Vagina (tissue), 2 donors: ENCODE data around the gene GNAT2. TPM values are rescaled to one million over a fixed set of nuclear protein-coding genes. Genes with fewer than 3 reads are reported as not detected.

Experiments used
- DNase-seq, 2 donors: peaks; one replicate each; pipeline ENCODE4 v3.0.0-alpha.2; 2017; ENCODE audit errors: extremely low spot score in 2 of 2
- H3K27ac ChIP-seq: fragments of 200-600 bp; sonication (generic); one replicate; pipeline ENCODE4 v1.5.1; 2019
- H3K27me3 ChIP-seq: fragments of 200-600 bp; sonication (generic); one replicate; pipeline ENCODE4 v1.5.1; 2019
- H3K36me3 ChIP-seq, 2 donors: fragments of 200-600 bp; sonication (generic); one replicate each; pipeline ENCODE4 v1.5.1; 2017 to 2019
- H3K4me1 ChIP-seq: fragments of 200-600 bp; sonication (generic); one replicate; pipeline ENCODE4 v1.5.1; 2019
- H3K4me3 ChIP-seq, 2 donors: fragments of 200-600 bp; sonication (generic); 1 replicate in 1 of 2; 2 replicates in 1 of 2; pipeline ENCODE4 v1.5.1; 2016 to 2019
- H3K9me3 ChIP-seq: fragments of 200-600 bp; sonication (generic); one replicate; pipeline ENCODE4 v1.5.1; 2019
- POLR2A ChIP-seq, 2 donors: fragments of 450-650 bp; IDR thresholded peaks; one replicate each; pipeline ENCODE4 v1.6.1; 2017; ENCODE audit warnings: antibody characterized with exemption in 2 of 2, mild to moderate bottlenecking in 2 of 2, moderate library complexity in 2 of 2
- POLR2AphosphoS5 ChIP-seq, 2 donors: sonication (generic); formaldehyde crosslinking; IDR thresholded peaks; one replicate each; pipeline ENCODE4 v1.9.0; 2017; ENCODE audit warnings: antibody characterized with exemption in 2 of 2, mild to moderate bottlenecking in 2 of 2, low read depth in 1 of 2; ENCODE audit not compliant: insufficient read depth in 1 of 2
- intact Hi-C: fragments of 100-400 bp; cut with DNase I; formaldehyde crosslinking; loops from one replicate; pipeline ENCODE4 v1.15.1; 2023
- total RNA-seq: library from RNA; depleted of rRNA; stranded (reverse); fragments of >200 nt; gene quantifications from one replicate; pipeline ENCODE4 v1.2.3, GENCODE V29; 2016
- TF ChIP-seq, protein P1 (sequence below), 3 experiments: fragments of 450-650 bp in 2 of 3; fragments of 200-600 bp in 1 of 3; sonication (generic) in 1 of 3; IDR thresholded peaks; one replicate each; pipeline ENCODE4 v1.5.1; 2017 to 2019; ENCODE audit warnings: antibody characterized with exemption in 3 of 3, mild to moderate bottlenecking in 2 of 3, moderate library complexity in 2 of 3

GNAT2 gene
- total RNA-seq, 1 donor from 2014 or later = not detected

DNA sequence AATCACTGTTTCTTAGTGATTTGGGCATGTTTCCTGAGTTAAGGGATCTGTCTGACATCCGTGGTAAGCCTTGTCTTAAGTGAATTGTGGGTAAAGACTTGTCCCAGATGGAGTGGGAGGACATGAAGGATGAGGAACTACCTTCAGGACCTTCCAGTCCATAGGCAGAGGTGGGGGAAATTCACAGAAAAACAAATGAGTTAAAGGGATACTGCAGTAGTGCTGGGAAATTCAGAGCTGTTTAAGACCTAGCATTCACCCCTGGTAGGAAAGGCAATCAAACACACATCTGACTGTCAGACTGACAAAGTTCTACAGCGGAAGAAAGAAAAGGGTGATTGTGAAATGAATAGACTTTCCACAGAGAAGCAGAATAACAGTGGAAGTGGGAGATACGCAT lies 3.0 kb downstream of the GNAT2 start:
- H3K27me3 ChIP-seq = no peaks in the 10 kb centered on the region
- no peak for DNase-seq
- peaks cover 14% of the 10 kb centered on the region for H3K4me1 ChIP-seq
- no peak overlapping the region for H3K27ac ChIP-seq
- no peak overlapping the region for H3K4me3 ChIP-seq
- no peaks in the 10 kb centered on the region for H3K9me3 ChIP-seq
- intact Hi-C loops = no loop called here
- TF ChIP-seq POLR2AphosphoS5 (IDR thresholded peaks at IDR 0.05; ENCODE audit: insufficient read depth in 1 of 2, low read depth in 1 of 2) (no peak), POLR2A (IDR thresholded peaks at IDR 0.05) (no peak)
- TF ChIP-seq, protein P1, sequence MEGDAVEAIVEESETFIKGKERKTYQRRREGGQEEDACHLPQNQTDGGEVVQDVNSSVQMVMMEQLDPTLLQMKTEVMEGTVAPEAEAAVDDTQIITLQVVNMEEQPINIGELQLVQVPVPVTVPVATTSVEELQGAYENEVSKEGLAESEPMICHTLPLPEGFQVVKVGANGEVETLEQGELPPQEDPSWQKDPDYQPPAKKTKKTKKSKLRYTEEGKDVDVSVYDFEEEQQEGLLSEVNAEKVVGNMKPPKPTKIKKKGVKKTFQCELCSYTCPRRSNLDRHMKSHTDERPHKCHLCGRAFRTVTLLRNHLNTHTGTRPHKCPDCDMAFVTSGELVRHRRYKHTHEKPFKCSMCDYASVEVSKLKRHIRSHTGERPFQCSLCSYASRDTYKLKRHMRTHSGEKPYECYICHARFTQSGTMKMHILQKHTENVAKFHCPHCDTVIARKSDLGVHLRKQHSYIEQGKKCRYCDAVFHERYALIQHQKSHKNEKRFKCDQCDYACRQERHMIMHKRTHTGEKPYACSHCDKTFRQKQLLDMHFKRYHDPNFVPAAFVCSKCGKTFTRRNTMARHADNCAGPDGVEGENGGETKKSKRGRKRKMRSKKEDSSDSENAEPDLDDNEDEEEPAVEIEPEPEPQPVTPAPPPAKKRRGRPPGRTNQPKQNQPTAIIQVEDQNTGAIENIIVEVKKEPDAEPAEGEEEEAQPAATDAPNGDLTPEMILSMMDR (IDR thresholded peaks at IDR 0.05) = no peak
- no peaks in the 10 kb centered on the region for H3K36me3 ChIP-seq

DNA sequence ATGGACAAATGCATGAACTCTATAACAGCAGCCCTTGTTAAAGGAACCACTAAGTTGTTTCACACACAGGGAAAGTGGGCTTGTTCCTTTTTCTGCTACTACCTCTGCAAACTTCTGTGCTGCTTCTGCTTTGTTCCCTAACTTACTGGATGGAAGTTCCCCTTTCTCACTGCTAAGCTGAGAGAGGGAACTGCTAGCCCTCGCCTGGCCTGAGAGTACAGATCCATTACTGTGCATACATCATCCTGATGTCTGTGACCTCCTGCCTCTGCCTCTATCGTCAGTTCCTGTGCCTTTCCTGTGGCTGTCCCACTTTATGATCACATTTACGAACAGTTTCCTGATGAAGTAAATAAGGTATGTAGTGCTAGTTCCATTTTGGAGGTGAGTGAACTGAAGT lies 3.5 kb downstream of the GNAT2 start:
- Histone ChIP-seq H3K4me1 (peaks cover 10% of the 10 kb centered on the region), H3K27me3 (no peaks in the 10 kb centered on the region), H3K4me3 (no peak overlapping the region), H3K27ac (no peak overlapping the region), H3K9me3 (no peaks in the 10 kb centered on the region), H3K36me3 (no peaks in the 10 kb centered on the region)
- TF ChIP-seq POLR2AphosphoS5 (IDR thresholded peaks at IDR 0.05; ENCODE audit: insufficient read depth in 1 of 2, low read depth in 1 of 2) = no peak
- no peak for TF ChIP-seq POLR2A (IDR thresholded peaks at IDR 0.05)
- TF ChIP-seq, protein P1 (IDR thresholded peaks at IDR 0.05) = no peak
- no peak for DNase-seq
- intact Hi-C loops = no loop called here

DNA sequence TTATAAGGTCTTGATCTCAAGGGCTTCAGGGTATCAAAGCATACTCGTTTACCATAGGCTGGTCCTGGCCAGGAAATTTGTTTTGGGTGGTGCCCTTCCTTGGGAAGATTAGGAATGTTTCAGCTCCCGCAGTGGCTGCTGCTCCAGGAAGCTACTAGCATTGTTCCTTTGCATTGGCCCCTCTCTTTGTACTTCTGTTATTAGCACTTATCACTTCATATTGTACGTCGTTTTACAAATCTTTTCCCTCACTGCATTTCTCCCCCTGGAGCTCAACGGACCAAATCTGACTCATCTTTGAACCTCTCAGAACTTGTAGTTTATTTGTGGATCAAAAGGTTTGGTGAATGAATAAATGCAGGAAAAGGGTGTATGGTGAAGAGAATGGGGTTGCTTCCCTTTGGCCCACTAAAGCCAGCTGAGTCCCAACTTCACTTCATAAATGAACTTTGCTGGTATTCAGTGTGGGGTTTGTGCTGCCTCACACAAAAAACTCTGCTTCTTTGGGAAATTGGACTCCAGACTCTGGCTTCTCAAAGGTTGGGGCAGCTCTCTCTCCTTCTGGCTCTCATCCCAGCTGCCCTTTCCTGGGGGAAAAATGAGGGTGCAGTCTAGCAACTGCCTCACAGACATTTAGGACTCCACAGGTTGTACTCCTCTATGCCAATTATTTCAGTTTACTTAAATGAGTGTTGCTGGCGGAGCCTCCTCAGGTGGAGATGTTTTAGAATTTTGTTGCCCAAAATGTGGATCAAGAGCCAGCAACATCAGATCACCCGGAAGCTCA lies 5.9 kb downstream of the GNAT2 start:
- no peak for DNase-seq
- Histone ChIP-seq H3K4me3 (no peak overlapping the region), H3K4me1 (peaks cover under 1% of the 10 kb centered on the region), H3K9me3 (no peaks in the 10 kb centered on the region), H3K27me3 (no peaks in the 10 kb centered on the region), H3K27ac (no peak overlapping the region), H3K36me3 (no peaks in the 10 kb centered on the region)
- TF ChIP-seq, protein P1 (IDR thresholded peaks at IDR 0.05) = no peak
- no peak for TF ChIP-seq POLR2A (IDR thresholded peaks at IDR 0.05)
- no peak for TF ChIP-seq POLR2AphosphoS5 (IDR thresholded peaks at IDR 0.05; ENCODE audit: insufficient read depth in 1 of 2, low read depth in 1 of 2)
- intact Hi-C loops = no loop called here

DNA sequence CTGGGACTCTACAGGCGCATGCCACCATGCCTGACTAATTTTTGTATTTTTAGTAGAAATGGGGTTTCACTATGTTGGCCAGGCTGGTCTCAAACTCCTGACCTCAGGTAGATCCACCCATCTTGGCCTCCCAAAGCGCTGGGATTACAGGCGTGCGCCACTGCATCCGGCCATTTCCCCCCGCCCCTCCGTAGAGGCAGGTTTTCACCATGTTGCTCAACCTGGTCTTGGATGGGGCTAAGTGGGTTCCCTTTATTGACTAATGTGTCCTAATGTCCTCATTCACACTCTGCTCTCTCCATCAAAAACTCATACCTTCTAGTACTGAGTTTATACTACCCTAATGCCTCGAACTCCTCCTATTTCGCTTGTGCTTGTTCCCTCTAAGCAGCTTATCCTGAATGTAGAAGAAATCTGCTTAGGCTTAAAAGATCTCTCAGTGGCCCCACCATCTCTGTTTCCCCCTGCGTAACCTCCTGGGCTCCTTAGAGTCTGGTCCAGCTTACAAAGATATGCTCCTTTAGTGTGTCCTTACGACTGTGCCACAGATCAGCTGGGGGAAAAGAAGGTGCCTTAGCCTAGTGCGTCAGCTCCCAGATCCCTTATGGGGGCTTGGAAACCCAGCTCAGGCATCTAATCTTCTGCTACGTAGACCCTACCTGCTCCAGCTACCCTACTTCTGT lies 8.0 kb downstream of the GNAT2 start:
- TF ChIP-seq POLR2A (IDR thresholded peaks at IDR 0.05) (no peak), POLR2AphosphoS5 (IDR thresholded peaks at IDR 0.05; ENCODE audit: insufficient read depth in 1 of 2, low read depth in 1 of 2) (no peak)
- TF ChIP-seq, protein P1 (IDR thresholded peaks at IDR 0.05) = no peak
- no peak for DNase-seq
- H3K9me3 ChIP-seq = no peaks in the 10 kb centered on the region
- H3K4me3 ChIP-seq = no peak overlapping the region
- no peaks in the 10 kb centered on the region for H3K36me3 ChIP-seq
- intact Hi-C loops = no loop called here
- no peaks in the 10 kb centered on the region for H3K4me1 ChIP-seq
- no peaks in the 10 kb centered on the region for H3K27me3 ChIP-seq
- H3K27ac ChIP-seq = no peak overlapping the region
